CD14-positive monocyte (primary cell): Measurements from ENCODE around the gene KSR2. TPM values are rescaled to one million over a fixed set of nuclear protein-coding genes. Genes with fewer than 3 reads are reported as not detected.

ENCODE experiments used
- DNase-seq, 3 donors: peaks; one replicate each; pipeline ENCODE4 v3.0.0-alpha.2; 2011 to 2022
- H2AFZ ChIP-seq: 2 replicates; pipeline ENCODE4 v1.6.0; 2012; ENCODE audit warnings: mild to moderate bottlenecking, low read depth, low read length, inconsistent platforms; ENCODE audit not compliant: insufficient read depth, poor library complexity, severe bottlenecking
- H3K27ac ChIP-seq, 2 donors: 1 replicate in 1 of 2; 2 replicates in 1 of 2; pipeline ENCODE4 v1.5.1; 2012 to 2013; ENCODE audit warnings: low read length in 2 of 2, control low read depth in 1 of 2, inconsistent platforms in 1 of 2, low read depth in 1 of 2, mild to moderate bottlenecking in 1 of 2
- H3K27me3 ChIP-seq, 2 donors: one replicate each; pipeline versions ENCODE4 v1.6.0 to v1.6.1; 2011 to 2013; ENCODE audit warnings: low read length in 2 of 2; ENCODE audit not compliant: control insufficient read depth in 2 of 2, insufficient read depth in 2 of 2
- H3K36me3 ChIP-seq, 2 donors: replicated peaks in 1 of 2; 1 replicate in 1 of 2; 2 replicates in 1 of 2; pipeline versions ENCODE4 v1.5.1 to v1.6.1; 2012 to 2013; ENCODE audit warnings: low read length in 2 of 2, control low read depth in 1 of 2, inconsistent platforms in 1 of 2, mild to moderate bottlenecking in 1 of 2; ENCODE audit not compliant: insufficient read depth in 2 of 2, control insufficient read depth in 1 of 2
- H3K4me1 ChIP-seq, 2 donors: 1 replicate in 1 of 2; 2 replicates in 1 of 2; pipeline versions ENCODE4 v1.5.1 to v1.6.1; 2012 to 2013; ENCODE audit warnings: low read length in 2 of 2, control low read depth in 1 of 2, inconsistent platforms in 1 of 2, mild to moderate bottlenecking in 1 of 2, moderate library complexity in 1 of 2; ENCODE audit not compliant: insufficient read depth in 2 of 2, control insufficient read depth in 1 of 2
- H3K4me2 ChIP-seq: replicated peaks from 2 replicates; pipeline ENCODE3; 2012; ENCODE audit warnings: low read length, moderate library complexity, mild to moderate bottlenecking; ENCODE audit not compliant: poor library complexity, severe bottlenecking; ENCODE audit errors: extremely low read depth
- H3K4me3 ChIP-seq, 3 experiments: fragments of 200-600 bp in 1 of 3; sonication (generic) in 1 of 3; replicated peaks in 1 of 3; 1 replicate in 2 of 3; 2 replicates in 1 of 3; pipeline ENCODE4 v1.5.1; 2011 to 2013; ENCODE audit warnings: low read length in 3 of 3, mild to moderate bottlenecking in 3 of 3, control low read depth in 2 of 3, low read depth in 2 of 3, inconsistent platforms in 1 of 3, moderate library complexity in 1 of 3
- H3K79me2 ChIP-seq: 2 replicates; pipeline ENCODE4 v1.6.0; 2012; ENCODE audit warnings: mild to moderate bottlenecking, control low read depth, inconsistent platforms, low read length, moderate library complexity; ENCODE audit not compliant: insufficient read depth
- H3K9ac ChIP-seq: 2 replicates; pipeline ENCODE4 v1.6.0; 2017; ENCODE audit warnings: low read length, mild to moderate bottlenecking; ENCODE audit not compliant: insufficient read depth, poor library complexity, severe bottlenecking
- H3K9me3 ChIP-seq, 2 donors: replicated peaks in 1 of 2; 1 replicate in 1 of 2; 2 replicates in 1 of 2; pipeline versions ENCODE4 v1.5.1 to v1.6.1; 2012 to 2013; ENCODE audit warnings: low read length in 2 of 2, control low read depth in 1 of 2; ENCODE audit not compliant: control insufficient read depth in 1 of 2, insufficient read depth in 1 of 2
- H4K20me1 ChIP-seq: 2 replicates; pipeline ENCODE4 v1.6.0; 2012; ENCODE audit warnings: mild to moderate bottlenecking, low read length, control low read depth, moderate library complexity; ENCODE audit not compliant: insufficient read depth
- H3K27ac Mint-ChIP-seq, 7 donors: one replicate each; pipeline ENCODE4 v1.8.0; 2020; ENCODE audit warnings: mild to moderate bottlenecking in 7 of 7, mixed read lengths in 7 of 7, moderate library complexity in 6 of 7, inconsistent platforms in 2 of 7
- H3K27me3 Mint-ChIP-seq, 3 donors: one replicate each; pipeline ENCODE4 v1.8.0; 2021 to 2022; ENCODE audit warnings: low read depth in 3 of 3, mild to moderate bottlenecking in 3 of 3, mixed read lengths in 3 of 3, moderate library complexity in 3 of 3, inconsistent platforms in 1 of 3
- H3K36me3 Mint-ChIP-seq, 2 donors: one replicate each; pipeline ENCODE4 v1.8.0; 2020; ENCODE audit warnings: mixed read lengths in 2 of 2, inconsistent platforms in 1 of 2, mild to moderate bottlenecking in 1 of 2
- H3K4me1 Mint-ChIP-seq: one replicate; pipeline ENCODE4 v1.8.0; 2020; ENCODE audit warnings: mild to moderate bottlenecking, mixed read lengths
- H3K4me3 Mint-ChIP-seq, 2 donors: one replicate each; pipeline ENCODE4 v1.8.0; 2020; ENCODE audit warnings: mild to moderate bottlenecking in 2 of 2, mixed read lengths in 2 of 2, moderate library complexity in 1 of 2
- H3K9me3 Mint-ChIP-seq, 7 donors: one replicate each; pipeline ENCODE4 v1.8.0; 2020 to 2022; ENCODE audit warnings: mixed read lengths in 7 of 7, mild to moderate bottlenecking in 6 of 7, moderate library complexity in 6 of 7, inconsistent platforms in 2 of 7
- WGBS: methylation state at CpG from one replicate; pipeline ENCODE4 v1.1.5; 2013; ENCODE audit warnings: missing lambda C conversion rate; ENCODE audit not compliant: insufficient coverage; 5-methylcytosine and 5-hydroxymethylcytosine counted together
- intact Hi-C, 2 donors: fragments of 100-400 bp; cut with micrococcal nuclease; formaldehyde crosslinking; loops; one replicate each; pipeline versions ENCODE4 v1.15.0 to v1.15.1; 2023
- polyA plus RNA-seq, 3 donors: library from polyadenylated mRNA; depleted of rRNA in 1 of 3; unstranded in 2 of 3; stranded (reverse) in 1 of 3; fragments of 300-500 nt in 2 of 3; fragments of >200 nt in 1 of 3; fragmentation: Illumina TruSeq in 2 of 3; gene quantifications; 1 replicate in 2 of 3; 2 replicates in 1 of 3; pipeline ENCODE4 v1.2.3, GENCODE V29; 2012 to 2021
- TF ChIP-seq, protein P1 (sequence below): fragments of 200-600 bp; IDR thresholded peaks from one replicate; pipeline ENCODE4 v1.8.0; 2022; ENCODE audit warnings: antibody characterized with exemption, mild to moderate bottlenecking

The KSR2 gene
- polyA plus RNA-seq, 3 donors: not detected

GRCh38 chr12:117809509-117809908 lies 159.3 kb downstream of the KSR2 start:
- no peaks in the 10 kb centered on the region for H3K4me1 ChIP-seq
- no peak overlapping the region for H3K4me2 ChIP-seq
- H3K4me3 ChIP-seq: no peak overlapping the region
- no peak overlapping the region for H2AFZ ChIP-seq
- H4K20me1 ChIP-seq: no peaks in the 10 kb centered on the region
- no peaks in the 10 kb centered on the region for H3K36me3 ChIP-seq
- Mint-ChIP-seq H3K27ac (no peak overlapping the region), H3K36me3 (no peaks in the 10 kb centered on the region), H3K9me3 (peaks cover 0 to 3% (median 1%) of the 10 kb centered on the region in 7 donors), H3K4me3 (no peak overlapping the region), H3K27me3 (peaks cover 8 to 14% (median 13%) of the 10 kb centered on the region in 3 donors), H3K4me1 (no peaks in the 10 kb centered on the region)
- DNase-seq: no peak
- no peak overlapping the region for H3K9ac ChIP-seq
- H3K27me3 ChIP-seq: no peaks in the 10 kb centered on the region
- intact Hi-C loops: no loop called here
- no peak overlapping the region for H3K27ac ChIP-seq
- no CpG with 5 or more reads among the region's 3 CpGs for WGBS
- TF ChIP-seq, protein P1, sequence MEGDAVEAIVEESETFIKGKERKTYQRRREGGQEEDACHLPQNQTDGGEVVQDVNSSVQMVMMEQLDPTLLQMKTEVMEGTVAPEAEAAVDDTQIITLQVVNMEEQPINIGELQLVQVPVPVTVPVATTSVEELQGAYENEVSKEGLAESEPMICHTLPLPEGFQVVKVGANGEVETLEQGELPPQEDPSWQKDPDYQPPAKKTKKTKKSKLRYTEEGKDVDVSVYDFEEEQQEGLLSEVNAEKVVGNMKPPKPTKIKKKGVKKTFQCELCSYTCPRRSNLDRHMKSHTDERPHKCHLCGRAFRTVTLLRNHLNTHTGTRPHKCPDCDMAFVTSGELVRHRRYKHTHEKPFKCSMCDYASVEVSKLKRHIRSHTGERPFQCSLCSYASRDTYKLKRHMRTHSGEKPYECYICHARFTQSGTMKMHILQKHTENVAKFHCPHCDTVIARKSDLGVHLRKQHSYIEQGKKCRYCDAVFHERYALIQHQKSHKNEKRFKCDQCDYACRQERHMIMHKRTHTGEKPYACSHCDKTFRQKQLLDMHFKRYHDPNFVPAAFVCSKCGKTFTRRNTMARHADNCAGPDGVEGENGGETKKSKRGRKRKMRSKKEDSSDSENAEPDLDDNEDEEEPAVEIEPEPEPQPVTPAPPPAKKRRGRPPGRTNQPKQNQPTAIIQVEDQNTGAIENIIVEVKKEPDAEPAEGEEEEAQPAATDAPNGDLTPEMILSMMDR: no peak
- no peaks in the 10 kb centered on the region for H3K9me3 ChIP-seq
- no peaks in the 10 kb centered on the region for H3K79me2 ChIP-seq

DNA sequence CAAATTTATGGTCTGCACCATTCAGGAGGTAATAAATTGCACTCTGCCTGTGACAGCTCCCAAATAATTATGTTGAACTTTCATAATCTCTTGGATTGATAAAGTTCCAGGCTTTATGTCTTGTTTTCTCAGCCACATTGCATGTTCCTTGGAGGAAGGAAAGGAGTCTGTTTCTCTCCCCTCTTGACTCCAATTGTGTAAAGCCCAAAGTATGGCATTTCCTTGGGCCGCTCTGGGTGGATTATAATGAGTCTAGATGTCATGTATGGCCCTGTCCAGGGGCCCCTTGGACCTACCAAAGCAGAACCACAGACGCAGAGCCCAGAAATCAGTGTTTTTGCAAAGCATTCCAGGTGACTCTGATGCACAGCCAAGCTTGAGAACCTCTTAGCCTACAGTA lies 160.8 kb downstream of the KSR2 start:
- Histone ChIP-seq H3K79me2 (no peaks in the 10 kb centered on the region), H2AFZ (no peak overlapping the region), H3K4me3 (no peak overlapping the region), H3K27me3 (no peaks in the 10 kb centered on the region), H3K36me3 (no peaks in the 10 kb centered on the region), H3K4me2 (no peak overlapping the region), H4K20me1 (no peaks in the 10 kb centered on the region), H3K9ac (no peak overlapping the region), H3K27ac (no peak overlapping the region), H3K9me3 (no peaks in the 10 kb centered on the region), H3K4me1 (no peaks in the 10 kb centered on the region)
- DNase-seq: no peak
- intact Hi-C loops: no loop called here
- H3K9me3 Mint-ChIP-seq: peaks cover 0 to 3% (median 1%) of the 10 kb centered on the region in 7 donors
- TF ChIP-seq, protein P1: no peak
- H3K4me1 Mint-ChIP-seq: no peaks in the 10 kb centered on the region
- WGBS: 15% methylated on average over 2 of the region's 2 CpGs
- H3K27me3 Mint-ChIP-seq: peaks cover 8 to 13% (median 13%) of the 10 kb centered on the region in 3 donors
- no peak overlapping the region for H3K4me3 Mint-ChIP-seq
- H3K36me3 Mint-ChIP-seq: no peaks in the 10 kb centered on the region
- no peak overlapping the region for H3K27ac Mint-ChIP-seq
